Suprapubic skin (tissue), 4 donors: ENCODE data around the gene SLC25A43.

Experiments used
- EP300 ChIP-seq: sonication (generic); formaldehyde crosslinking; IDR thresholded peaks from one replicate; pipeline ENCODE4 v1.6.1; 2017; ENCODE audit warnings: antibody characterized with exemption
- POLR2A ChIP-seq, 2 donors: fragments of 450-650 bp; IDR thresholded peaks; one replicate each; pipeline ENCODE4 v1.6.1; 2017; ENCODE audit warnings: antibody characterized with exemption in 2 of 2, mild to moderate bottlenecking in 2 of 2, moderate library complexity in 2 of 2
- POLR2AphosphoS5 ChIP-seq, 3 donors: sonication (generic); formaldehyde crosslinking; IDR thresholded peaks; one replicate each; pipeline ENCODE4 v1.6.1; 2017; ENCODE audit warnings: antibody characterized with exemption in 3 of 3
- TF ChIP-seq, protein P1 (sequence below), 2 donors: fragments of 200-600 bp in 1 of 2; fragments of 450-650 bp in 1 of 2; sonication (generic) in 1 of 2; IDR thresholded peaks; one replicate each; pipeline ENCODE4 v1.5.1; 2016 to 2019; ENCODE audit warnings: antibody characterized with exemption in 2 of 2, mild to moderate bottlenecking in 1 of 2, moderate library complexity in 1 of 2

GRCh38 chrX:119465555-119465954 is 66.4 kb downstream of the SLC25A43 start:
- TF ChIP-seq EP300 (no peak), POLR2AphosphoS5 (IDR thresholded peaks at IDR 0.05) (no peak), POLR2A (IDR thresholded peaks at IDR 0.05) (no peak)
- TF ChIP-seq, protein P1, sequence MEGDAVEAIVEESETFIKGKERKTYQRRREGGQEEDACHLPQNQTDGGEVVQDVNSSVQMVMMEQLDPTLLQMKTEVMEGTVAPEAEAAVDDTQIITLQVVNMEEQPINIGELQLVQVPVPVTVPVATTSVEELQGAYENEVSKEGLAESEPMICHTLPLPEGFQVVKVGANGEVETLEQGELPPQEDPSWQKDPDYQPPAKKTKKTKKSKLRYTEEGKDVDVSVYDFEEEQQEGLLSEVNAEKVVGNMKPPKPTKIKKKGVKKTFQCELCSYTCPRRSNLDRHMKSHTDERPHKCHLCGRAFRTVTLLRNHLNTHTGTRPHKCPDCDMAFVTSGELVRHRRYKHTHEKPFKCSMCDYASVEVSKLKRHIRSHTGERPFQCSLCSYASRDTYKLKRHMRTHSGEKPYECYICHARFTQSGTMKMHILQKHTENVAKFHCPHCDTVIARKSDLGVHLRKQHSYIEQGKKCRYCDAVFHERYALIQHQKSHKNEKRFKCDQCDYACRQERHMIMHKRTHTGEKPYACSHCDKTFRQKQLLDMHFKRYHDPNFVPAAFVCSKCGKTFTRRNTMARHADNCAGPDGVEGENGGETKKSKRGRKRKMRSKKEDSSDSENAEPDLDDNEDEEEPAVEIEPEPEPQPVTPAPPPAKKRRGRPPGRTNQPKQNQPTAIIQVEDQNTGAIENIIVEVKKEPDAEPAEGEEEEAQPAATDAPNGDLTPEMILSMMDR (IDR thresholded peaks at IDR 0.05): no peak
